HG02870 (cell line): ENCODE measurements around the gene PPP4R3A.
"Not testable (repeated sequence)": the region's sequence is repeated elsewhere in the genome, so short reads cannot be mapped to it uniquely, and the experiment has no call there.

Experiments used
- ATAC-seq: cut with Tn5 transposase; IDR thresholded peaks from one replicate; pipeline ENCODE4 v1.9.1; 2021; ENCODE audit warnings: mild to moderate bottlenecking, moderate library complexity; ENCODE audit not compliant: unreplicated experiment

Gene PPP4R3A

DNA sequence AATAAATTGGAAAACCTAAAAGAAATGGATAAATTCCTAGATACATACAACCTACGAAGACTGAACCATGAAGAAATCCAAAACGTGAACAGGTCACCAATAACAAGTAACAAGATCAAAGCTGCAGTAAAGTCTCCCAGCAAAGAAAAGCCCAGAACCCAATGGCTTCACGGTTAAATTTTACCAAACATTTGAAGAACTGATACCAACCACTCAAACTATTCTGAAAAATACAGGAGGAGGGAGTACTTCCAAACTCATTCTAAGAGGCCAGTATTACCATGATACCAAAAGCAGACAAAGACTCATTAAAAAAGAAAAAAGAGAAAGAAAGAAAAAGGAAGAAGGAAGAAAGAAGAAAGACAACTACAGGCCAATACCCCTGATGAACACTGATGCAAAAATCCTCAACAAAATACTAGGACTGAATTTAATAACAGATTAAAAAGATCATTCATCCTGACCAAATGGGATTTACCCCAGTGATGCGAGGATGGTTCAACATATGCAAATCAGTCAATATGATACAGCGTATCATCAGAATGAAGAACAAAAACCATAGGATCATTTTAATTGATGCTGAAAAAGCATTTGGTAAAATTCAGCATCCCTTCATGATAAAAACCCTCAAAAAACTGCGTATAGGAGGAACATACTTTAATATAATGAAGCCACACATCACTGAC lies 65.6 kb downstream of the PPP4R3A start:
- ATAC-seq = no peak

GRCh38 chr14:91439345-91439744 lies 70.8 kb downstream of the PPP4R3A start:
- ATAC-seq = no peak

- ATAC-seq = no peak
Measured at GRCh38 chr14:91438845-91439244, 71.3 kb downstream of the PPP4R3A start.

DNA sequence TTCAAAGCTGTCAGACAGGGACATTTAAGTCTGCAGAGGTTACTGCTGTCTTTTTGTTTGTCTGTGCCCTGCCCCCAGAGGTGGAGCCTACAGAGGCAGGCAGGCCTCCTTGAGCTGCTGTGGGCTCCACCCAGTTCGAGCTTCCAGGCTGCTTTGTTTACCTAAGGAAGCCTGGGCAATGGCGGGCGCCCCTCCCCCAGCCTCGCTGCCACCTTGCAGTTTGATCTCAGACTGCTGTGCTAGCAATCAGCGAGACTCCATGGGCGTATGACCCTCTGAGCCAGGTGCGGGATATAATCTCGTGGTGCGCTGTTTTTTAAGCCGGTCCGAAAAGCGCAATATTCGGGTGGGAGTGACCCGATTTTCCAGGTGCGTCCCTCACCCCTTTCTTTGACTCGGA lies 73.8 kb downstream of the PPP4R3A start:
- ATAC-seq = not testable (repeated sequence)

DNA sequence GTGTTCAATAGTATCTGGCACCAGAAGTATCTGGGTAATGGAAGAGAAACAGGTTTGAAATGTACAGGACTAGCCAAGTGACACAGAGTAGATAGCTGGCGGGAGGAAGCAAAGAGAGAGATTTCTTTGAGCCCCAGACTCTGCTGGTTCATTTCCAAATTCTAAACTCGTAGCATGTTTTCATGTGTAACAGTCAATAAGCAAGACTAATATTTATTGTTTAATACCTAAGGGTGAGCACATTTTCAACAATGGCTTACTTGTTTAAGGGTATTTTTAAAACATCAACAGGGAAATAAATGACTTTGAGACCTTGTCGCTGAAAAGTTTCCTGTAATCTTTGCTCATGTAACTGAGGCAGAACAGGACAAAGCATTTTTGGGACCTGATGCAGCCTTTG lies 80.7 kb downstream of the PPP4R3A start:
- no peak for ATAC-seq

GRCh38 chr14:91428931-91429330 lies 81.2 kb downstream of the PPP4R3A start:
- not testable (repeated sequence) for ATAC-seq

DNA sequence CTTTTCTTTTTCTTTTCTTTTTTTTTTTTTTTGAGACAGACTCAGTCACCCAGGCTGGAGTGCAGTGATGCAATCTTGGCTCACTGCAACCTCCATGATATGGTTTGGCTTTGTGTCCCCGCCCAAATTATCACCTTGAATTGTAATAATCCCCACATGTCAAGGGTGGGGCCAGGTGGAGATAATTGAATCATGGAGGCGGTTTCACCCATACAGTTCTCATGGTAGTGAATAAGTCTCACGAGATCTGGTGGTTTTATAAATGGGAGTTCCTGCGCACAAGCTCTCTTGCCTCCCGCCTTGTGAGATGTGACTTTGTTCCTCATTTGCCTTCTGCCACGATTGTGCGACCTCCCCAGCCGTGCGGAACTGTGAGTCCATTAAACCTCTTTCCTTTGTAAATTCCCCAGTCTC lies 84.6 kb downstream of the PPP4R3A start:
- ATAC-seq = not testable (repeated sequence)

GRCh38 chr14:91424813-91425530 lies 85.1 kb downstream of the PPP4R3A start:
- no peak for ATAC-seq

DNA sequence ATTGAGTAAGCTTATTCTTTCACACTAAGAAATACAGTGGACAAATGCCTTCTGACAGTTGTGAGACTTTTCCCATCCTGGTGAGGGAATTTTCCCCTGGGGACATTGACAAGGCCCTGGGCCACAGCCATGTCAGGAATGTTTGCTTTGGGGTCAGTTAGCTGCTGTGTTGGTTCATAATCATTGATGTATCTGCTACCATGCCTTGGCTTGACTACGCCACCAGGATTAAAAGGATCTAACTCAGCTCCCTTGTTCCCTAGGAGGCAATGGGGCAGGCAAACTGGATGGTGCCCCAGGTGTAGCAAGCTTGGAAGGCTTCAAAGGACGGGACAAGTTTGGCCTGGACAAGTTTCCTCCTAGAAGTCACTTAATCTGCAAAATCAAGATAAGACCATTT lies 89.4 kb downstream of the PPP4R3A start:
- no peak for ATAC-seq

- ATAC-seq = no peak
Measured at GRCh38 chr14:91419451-91419850, 90.7 kb downstream of the PPP4R3A start.

- ATAC-seq = no peak
Measured at GRCh38 chr14:91419044-91419397, 91.1 kb downstream of the PPP4R3A start.

GRCh38 chr14:91418387-91419043 lies 91.6 kb downstream of the PPP4R3A start:
- no peak for ATAC-seq

DNA sequence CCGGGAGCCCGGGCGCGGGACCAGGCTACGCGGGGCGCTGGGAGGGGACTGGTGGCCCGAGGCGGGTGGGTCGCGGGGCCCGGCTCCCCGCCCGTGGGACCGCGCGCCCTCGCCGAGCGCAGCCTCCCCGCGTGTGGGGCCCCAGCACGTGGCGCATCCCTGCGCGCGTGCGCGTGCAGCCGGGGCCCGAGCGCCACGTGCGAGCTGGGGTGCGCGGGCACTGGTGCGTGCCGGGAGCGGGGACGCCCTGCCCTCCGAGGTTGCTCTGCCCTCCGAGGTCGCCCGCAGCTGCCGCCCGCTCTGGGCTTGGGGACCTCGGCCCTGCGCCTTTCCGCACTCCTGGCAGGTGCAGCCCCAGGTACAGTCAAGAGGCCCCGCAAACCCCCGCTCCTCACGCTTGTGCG lies 92.1 kb downstream of the PPP4R3A start:
- ATAC-seq = peak; percentile 22

DNA sequence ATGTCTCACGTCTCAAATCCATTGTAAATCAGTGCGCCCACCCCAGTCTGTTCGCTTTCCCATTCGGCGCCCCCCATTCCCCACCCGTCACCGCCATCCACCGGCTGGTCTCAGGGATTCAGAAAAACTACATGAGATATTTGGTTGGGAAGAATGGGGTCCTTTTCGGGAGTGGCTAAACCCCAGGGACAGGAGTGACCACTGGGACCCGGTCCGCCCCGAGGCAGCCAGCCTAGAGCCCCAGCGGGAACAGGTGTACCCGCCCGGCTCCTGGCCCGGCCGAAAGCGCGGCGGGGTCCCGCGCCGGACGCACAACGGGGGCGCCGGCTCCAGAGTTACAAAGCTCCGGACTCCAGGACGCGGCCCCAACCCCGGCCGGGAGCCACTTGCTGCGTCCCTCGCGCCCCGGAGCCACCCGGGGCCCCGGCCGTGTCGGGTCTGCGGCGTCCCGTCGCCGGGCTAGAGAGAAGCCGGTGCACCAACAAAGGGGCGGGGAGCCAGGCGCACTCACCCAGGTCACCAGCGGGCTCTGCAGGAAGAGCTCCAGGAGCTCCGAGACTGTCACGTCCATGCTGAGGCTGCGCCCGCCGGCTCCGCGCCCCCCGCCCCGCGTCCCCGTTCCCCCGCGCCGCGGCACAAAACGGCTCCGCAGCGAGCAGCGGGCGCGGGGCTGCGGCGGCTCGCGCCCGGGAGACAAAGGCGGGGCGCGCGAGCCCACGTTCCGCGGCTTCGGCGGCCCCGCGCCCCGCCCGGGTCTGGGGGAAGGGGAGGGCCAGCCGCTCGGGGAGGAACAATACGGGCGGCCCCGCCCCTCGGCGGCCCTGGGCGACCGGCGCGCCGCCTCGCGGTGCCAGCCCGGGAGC lies 92.8 kb downstream of the PPP4R3A start, which contains the start of gene CCDC88C:
CCDC88C (minus strand) TSS at position 701 of the 863 bp plus-strand sequence; CDS start at position 571, 130 bp downstream.
- ATAC-seq = peak; percentile 49

DNA sequence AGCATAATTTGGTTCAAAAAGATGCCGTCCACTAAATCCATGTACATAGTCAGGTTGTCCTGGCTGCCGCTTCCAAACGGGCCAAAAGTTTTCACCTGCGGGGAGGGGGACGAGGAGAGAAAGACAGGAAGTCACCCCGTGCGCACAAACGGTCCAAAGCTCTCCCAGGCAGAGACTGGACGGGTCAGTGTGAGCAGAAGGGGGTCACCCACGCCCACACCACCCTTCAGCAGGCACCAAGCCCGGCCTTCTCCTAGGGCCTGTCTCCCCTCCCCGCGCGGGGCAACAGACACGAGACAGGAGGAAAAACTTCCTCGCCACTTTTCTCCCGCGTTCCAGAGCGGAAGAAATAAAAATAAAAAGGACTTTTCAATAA lies 93.4 kb downstream of the PPP4R3A start:
- ATAC-seq = no peak

DNA sequence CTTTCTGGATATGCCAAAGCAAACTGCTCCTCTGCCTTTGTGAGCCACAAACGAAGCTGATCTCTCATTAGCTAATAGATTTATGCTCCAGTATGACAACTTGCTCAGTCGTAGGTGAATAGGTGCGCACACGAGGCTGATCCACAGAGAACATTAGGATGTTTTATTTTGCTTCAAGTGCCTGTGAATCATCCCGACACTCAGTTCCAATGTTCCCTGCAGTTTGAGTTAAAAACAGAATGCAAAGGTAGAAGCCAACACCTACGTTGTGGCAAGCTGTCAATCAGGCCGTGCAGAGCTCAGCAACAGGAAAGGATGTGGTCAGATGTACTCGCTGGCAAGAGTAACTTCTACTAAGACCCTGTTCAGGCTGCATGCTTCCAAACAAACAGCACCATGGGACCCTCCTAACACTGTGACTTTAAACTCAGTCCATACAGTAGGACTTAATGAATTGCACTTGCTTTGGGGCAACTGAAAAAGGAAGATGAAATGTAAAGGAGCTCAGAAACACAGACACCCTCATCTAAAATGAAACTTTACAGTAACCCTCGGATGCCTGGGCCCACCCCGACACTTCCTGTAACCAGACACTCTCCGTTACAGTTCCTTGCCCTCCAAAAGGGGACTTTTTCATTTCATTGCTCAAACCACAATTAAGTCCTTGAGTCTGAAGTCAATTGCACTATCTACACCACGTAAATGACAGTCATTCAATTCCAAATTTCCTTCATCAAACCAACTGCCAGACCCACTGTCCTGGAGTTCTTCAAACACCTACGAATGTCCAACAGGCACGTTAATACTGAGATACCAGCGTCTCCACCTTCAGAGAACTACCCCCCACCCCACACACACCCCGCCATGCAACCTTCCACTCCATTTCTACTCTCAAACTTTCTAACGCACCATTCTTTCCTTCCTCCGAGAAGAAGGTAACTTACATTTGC lies 94.0 kb downstream of the PPP4R3A start:
- ATAC-seq = peak; percentile 44

- no peak for ATAC-seq
Measured at GRCh38 chr14:91414475-91414833, 95.7 kb downstream of the PPP4R3A start.

GRCh38 chr14:91413547-91414474 lies 96.3 kb downstream of the PPP4R3A start:
- ATAC-seq = no peak

GRCh38 chr14:91412939-91413338 lies 97.2 kb downstream of the PPP4R3A start:
- ATAC-seq = no peak
